CD8-positive, alpha-beta memory T cell (primary cell): ENCODE measurements around the gene ADAMTS2. TPM values are rescaled to one million over a fixed set of nuclear protein-coding genes. Genes with fewer than 3 reads are reported as not detected.

ENCODE experiments used
- CTCF ChIA-PET: fragments of 350-600 bp; sonication (Branson Sonifier 250); formaldehyde crosslinking; loops from one replicate; lab custom pipeline; 2021; ENCODE audit warnings: antibody characterized with exemption; lab: Charles Lee
- POLR2A ChIA-PET: fragments of 350-600 bp; sonication (Branson Sonifier 250); formaldehyde crosslinking; loops from one replicate; lab custom pipeline; 2021; ENCODE audit warnings: antibody characterized with exemption; lab: Charles Lee
- DNase-seq, 5 donors: peaks; one replicate each; pipeline versions ENCODE4 v3.0.0 to v3.0.0-alpha.2; 2020 to 2022; ENCODE audit warnings: mixed read lengths in 1 of 5
- H3K27ac ChIP-seq: one replicate; pipeline ENCODE4 v1.7.0; 2013; ENCODE audit warnings: low read depth, mild to moderate bottlenecking, low read length, moderate library complexity
- H3K27me3 ChIP-seq: 2 replicates; pipeline ENCODE4 v1.7.0; 2013; ENCODE audit warnings: low read length, mild to moderate bottlenecking; ENCODE audit not compliant: insufficient read depth, poor library complexity, severe bottlenecking
- H3K36me3 ChIP-seq: 2 replicates; pipeline ENCODE4 v1.7.0; 2013; ENCODE audit warnings: mild to moderate bottlenecking, low read length, moderate library complexity; ENCODE audit not compliant: insufficient read depth
- H3K4me1 ChIP-seq: 2 replicates; pipeline ENCODE4 v1.7.0; 2013; ENCODE audit warnings: mild to moderate bottlenecking, low read length, moderate library complexity; ENCODE audit not compliant: insufficient read depth
- H3K4me3 ChIP-seq: 2 replicates; pipeline ENCODE4 v1.7.0; 2013; ENCODE audit warnings: mild to moderate bottlenecking, low read length
- H3K9me3 ChIP-seq: 2 replicates; pipeline ENCODE4 v1.7.0; 2013; ENCODE audit warnings: mild to moderate bottlenecking, low read length
- H3K27ac Mint-ChIP-seq, 8 donors: one replicate each; pipeline ENCODE4 v1.8.0; 2020 to 2021; ENCODE audit warnings: mixed read lengths in 8 of 8, mild to moderate bottlenecking in 6 of 8, inconsistent platforms in 3 of 8, moderate library complexity in 3 of 8
- H3K27me3 Mint-ChIP-seq, 2 donors: one replicate each; pipeline ENCODE4 v1.8.0; 2020 to 2021; ENCODE audit warnings: mixed read lengths in 2 of 2, mild to moderate bottlenecking in 1 of 2, moderate library complexity in 1 of 2
- H3K36me3 Mint-ChIP-seq, 3 donors: one replicate each; pipeline ENCODE4 v1.8.0; 2020 to 2021; ENCODE audit warnings: mixed read lengths in 3 of 3, inconsistent platforms in 1 of 3, mild to moderate bottlenecking in 1 of 3
- H3K4me1 Mint-ChIP-seq, 3 donors: one replicate each; pipeline ENCODE4 v1.8.0; 2020 to 2021; ENCODE audit warnings: mixed read lengths in 3 of 3, inconsistent platforms in 1 of 3, mild to moderate bottlenecking in 1 of 3
- H3K4me3 Mint-ChIP-seq, 7 donors: one replicate each; pipeline ENCODE4 v1.8.0; 2020 to 2021; ENCODE audit warnings: mixed read lengths in 7 of 7, mild to moderate bottlenecking in 6 of 7, moderate library complexity in 4 of 7, inconsistent platforms in 2 of 7
- H3K9me3 Mint-ChIP-seq, 5 donors: one replicate each; pipeline ENCODE4 v1.8.0; 2020 to 2022; ENCODE audit warnings: mixed read lengths in 5 of 5, mild to moderate bottlenecking in 3 of 5, moderate library complexity in 2 of 5, inconsistent platforms in 1 of 5
- polyA plus RNA-seq: library from polyadenylated mRNA; unstranded; fragments of 300-500 nt; fragmentation: Illumina TruSeq; gene quantifications from one replicate; pipeline ENCODE4 v1.2.3, GENCODE V29; 2021
- total RNA-seq, 2 experiments: library from RNA; stranded (reverse); gene quantifications; one replicate each; pipeline ENCODE4 v1.2.3, GENCODE V29; 2021

ADAMTS2 gene
- total and polyA plus RNA-seq, 3 experiments from 2014 or later = not detected

GRCh38 chr5:179379321-179379890 lies 34.1 kb upstream of the ADAMTS2 start:
- Mint-ChIP-seq H3K27me3 (peaks cover 0 to 2% of the 10 kb centered on the region in 2 donors), H3K4me3 (no peak overlapping the region), H3K9me3 (peaks cover 0 to 4% (median 0%) of the 10 kb centered on the region in 5 donors), H3K36me3 (no peaks in the 10 kb centered on the region), H3K27ac (no peak overlapping the region), H3K4me1 (no peaks in the 10 kb centered on the region)
- Histone ChIP-seq H3K9me3 (no peaks in the 10 kb centered on the region), H3K27ac (no peak overlapping the region), H3K36me3 (no peaks in the 10 kb centered on the region), H3K4me3 (no peak overlapping the region), H3K4me1 (no peaks in the 10 kb centered on the region), H3K27me3 (no peaks in the 10 kb centered on the region)
- ChIA-PET POLR2A (no interaction called here), CTCF (no interaction called here)
- DNase-seq = no peak

- no peaks in the 10 kb centered on the region for H3K4me1 Mint-ChIP-seq
- Histone ChIP-seq H3K4me1 (no peaks in the 10 kb centered on the region), H3K27me3 (no peaks in the 10 kb centered on the region), H3K4me3 (no peak overlapping the region), H3K27ac (no peak overlapping the region), H3K36me3 (no peaks in the 10 kb centered on the region), H3K9me3 (no peaks in the 10 kb centered on the region)
- POLR2A ChIA-PET = no interaction called here
- CTCF ChIA-PET = no interaction called here
- H3K27ac Mint-ChIP-seq = no peak overlapping the region
- no peak overlapping the region for H3K4me3 Mint-ChIP-seq
- H3K9me3 Mint-ChIP-seq = peaks cover 0 to 4% (median 0%) of the 10 kb centered on the region in 5 donors
- no peak for DNase-seq
- peaks cover 0 to 2% of the 10 kb centered on the region in 2 donors for H3K27me3 Mint-ChIP-seq
- H3K36me3 Mint-ChIP-seq = no peaks in the 10 kb centered on the region
Observed at GRCh38 chr5:179378441-179379271, 33.4 kb upstream of the ADAMTS2 start.

GRCh38 chr5:179378116-179378440 lies 32.8 kb upstream of the ADAMTS2 start:
- DNase-seq = no peak
- peaks cover 0 to 2% of the 10 kb centered on the region in 2 donors for H3K27me3 Mint-ChIP-seq
- H3K4me1 Mint-ChIP-seq = no peaks in the 10 kb centered on the region
- no peak overlapping the region for H3K27ac Mint-ChIP-seq
- H3K36me3 ChIP-seq = no peaks in the 10 kb centered on the region
- H3K9me3 Mint-ChIP-seq = peaks cover 0 to 4% (median 0%) of the 10 kb centered on the region in 5 donors
- ChIA-PET CTCF (no interaction called here), POLR2A (no interaction called here)
- H3K27me3 ChIP-seq = no peaks in the 10 kb centered on the region
- H3K4me1 ChIP-seq = no peaks in the 10 kb centered on the region
- H3K27ac ChIP-seq = no peak overlapping the region
- no peaks in the 10 kb centered on the region for H3K9me3 ChIP-seq
- H3K4me3 ChIP-seq = no peak overlapping the region
- no peaks in the 10 kb centered on the region for H3K36me3 Mint-ChIP-seq
- no peak overlapping the region for H3K4me3 Mint-ChIP-seq

- ChIA-PET CTCF (no interaction called here), POLR2A (no interaction called here)
- no peak overlapping the region for H3K27ac Mint-ChIP-seq
- H3K9me3 Mint-ChIP-seq = peaks cover 0 to 4% (median 0%) of the 10 kb centered on the region in 5 donors
- Histone ChIP-seq H3K9me3 (no peaks in the 10 kb centered on the region), H3K27ac (no peak overlapping the region), H3K4me3 (no peak overlapping the region), H3K27me3 (no peaks in the 10 kb centered on the region), H3K4me1 (no peaks in the 10 kb centered on the region), H3K36me3 (no peaks in the 10 kb centered on the region)
- no peaks in the 10 kb centered on the region for H3K4me1 Mint-ChIP-seq
- peaks cover 0 to 2% of the 10 kb centered on the region in 2 donors for H3K27me3 Mint-ChIP-seq
- H3K4me3 Mint-ChIP-seq = no peak overlapping the region
- no peak for DNase-seq
- no peaks in the 10 kb centered on the region for H3K36me3 Mint-ChIP-seq
Observed at GRCh38 chr5:179377421-179378115, 32.3 kb upstream of the ADAMTS2 start.

- Histone ChIP-seq H3K27me3 (no peaks in the 10 kb centered on the region), H3K4me3 (no peak overlapping the region), H3K9me3 (no peaks in the 10 kb centered on the region), H3K4me1 (no peaks in the 10 kb centered on the region), H3K27ac (no peak overlapping the region), H3K36me3 (no peaks in the 10 kb centered on the region)
- H3K4me3 Mint-ChIP-seq = no peak overlapping the region
- no peaks in the 10 kb centered on the region for H3K36me3 Mint-ChIP-seq
- POLR2A ChIA-PET = no interaction called here
- H3K9me3 Mint-ChIP-seq = peaks cover 0 to 4% (median 0%) of the 10 kb centered on the region in 5 donors
- no peak overlapping the region for H3K27ac Mint-ChIP-seq
- H3K27me3 Mint-ChIP-seq = peaks cover 0 to 2% of the 10 kb centered on the region in 2 donors
- no peak for DNase-seq
- H3K4me1 Mint-ChIP-seq = no peaks in the 10 kb centered on the region
- CTCF ChIA-PET = no interaction called here
Observed at GRCh38 chr5:179376701-179377420, 31.6 kb upstream of the ADAMTS2 start.

- Mint-ChIP-seq H3K27me3 (no peaks in the 10 kb centered on the region), H3K36me3 (no peaks in the 10 kb centered on the region), H3K4me3 (no peak overlapping the region), H3K4me1 (no peaks in the 10 kb centered on the region), H3K27ac (no peak overlapping the region), H3K9me3 (peaks cover 0 to 4% (median 0%) of the 10 kb centered on the region in 5 donors)
- H3K4me3 ChIP-seq = no peak overlapping the region
- no peak overlapping the region for H3K27ac ChIP-seq
- ChIA-PET CTCF (no interaction called here), POLR2A (no interaction called here)
- no peak for DNase-seq
- H3K36me3 ChIP-seq = no peaks in the 10 kb centered on the region
- no peaks in the 10 kb centered on the region for H3K9me3 ChIP-seq
- H3K27me3 ChIP-seq = no peaks in the 10 kb centered on the region
- H3K4me1 ChIP-seq = no peaks in the 10 kb centered on the region
Observed at GRCh38 chr5:179375831-179376365, 30.6 kb upstream of the ADAMTS2 start.

GRCh38 chr5:179375236-179375685 lies 30.0 kb upstream of the ADAMTS2 start:
- Histone ChIP-seq H3K4me1 (no peaks in the 10 kb centered on the region), H3K4me3 (no peak overlapping the region), H3K36me3 (no peaks in the 10 kb centered on the region), H3K9me3 (no peaks in the 10 kb centered on the region), H3K27ac (no peak overlapping the region), H3K27me3 (no peaks in the 10 kb centered on the region)
- ChIA-PET POLR2A (no interaction called here), CTCF (no interaction called here)
- H3K4me1 Mint-ChIP-seq = no peaks in the 10 kb centered on the region
- no peak for DNase-seq
- no peaks in the 10 kb centered on the region for H3K27me3 Mint-ChIP-seq
- H3K9me3 Mint-ChIP-seq = peaks cover 0 to 4% (median 0%) of the 10 kb centered on the region in 5 donors
- no peaks in the 10 kb centered on the region for H3K36me3 Mint-ChIP-seq
- no peak overlapping the region for H3K27ac Mint-ChIP-seq
- H3K4me3 Mint-ChIP-seq = no peak overlapping the region
